ENCODE data around the gene SERPINB6. TPM values are rescaled to one million over a fixed set of nuclear protein-coding genes. Genes with fewer than 3 reads are reported as not detected.

Gene SERPINB6
- total RNA-seq, 2 experiments from 2014 or later, result 13.2 TPM; not detected in 1

DNA sequence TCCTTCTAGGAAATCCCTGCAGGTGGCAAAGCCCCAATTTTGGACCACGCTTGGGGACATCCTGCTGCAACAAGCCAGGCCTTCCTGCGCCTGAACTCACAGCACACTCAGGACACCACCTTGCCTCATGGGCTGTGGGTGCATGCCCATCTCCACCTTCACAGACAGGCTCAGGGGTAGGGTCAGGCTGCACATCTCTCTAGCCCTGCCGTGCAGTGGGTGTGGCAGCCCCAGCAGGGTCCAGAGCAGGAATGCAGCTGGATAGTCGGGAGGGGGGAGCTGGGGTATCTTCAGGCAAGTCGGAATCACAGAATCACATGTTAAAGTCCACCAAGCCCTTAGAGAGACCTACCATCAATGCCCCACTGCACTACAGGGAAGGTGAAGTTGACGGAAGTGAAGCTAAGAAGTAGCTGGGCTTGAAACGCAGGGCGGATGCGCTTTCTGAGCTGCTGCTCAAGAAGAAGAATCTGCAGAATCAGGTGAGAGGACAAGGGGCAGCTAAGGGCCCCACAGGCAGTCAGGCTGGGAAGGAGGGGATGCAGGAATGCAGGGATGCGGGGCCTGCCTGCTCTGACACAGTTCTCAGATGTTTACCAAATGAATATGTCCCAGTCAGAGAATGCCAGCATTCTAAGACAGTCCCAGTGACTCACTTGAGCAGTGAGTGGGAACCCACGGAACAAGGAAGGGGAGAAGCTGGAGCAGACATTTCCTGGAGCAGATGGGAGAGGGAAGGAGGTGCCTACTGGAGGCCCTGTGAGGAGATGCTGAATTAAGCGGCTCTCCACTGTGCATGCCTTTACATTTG lies 11.3 kb downstream of the SERPINB6 start:
- no peaks in the 10 kb centered on the region for H3K9me3 ChIP-seq (ENCODE audit: low read length)
- intact Hi-C loops (cut with micrococcal nuclease; ENCODE audit: unreplicated experiment), result no loop called here
- BruUV-seq (replicated peaks), result no TSS peak
- POLR2A ChIA-PET, result no interaction called here
- no peak for DNase-seq (ENCODE audit: low spot score)
- H4K20me1 ChIP-seq (ENCODE audit: insufficient read depth, low read length), result no peaks in the 10 kb centered on the region
- TF ChIP-seq, protein P1, sequence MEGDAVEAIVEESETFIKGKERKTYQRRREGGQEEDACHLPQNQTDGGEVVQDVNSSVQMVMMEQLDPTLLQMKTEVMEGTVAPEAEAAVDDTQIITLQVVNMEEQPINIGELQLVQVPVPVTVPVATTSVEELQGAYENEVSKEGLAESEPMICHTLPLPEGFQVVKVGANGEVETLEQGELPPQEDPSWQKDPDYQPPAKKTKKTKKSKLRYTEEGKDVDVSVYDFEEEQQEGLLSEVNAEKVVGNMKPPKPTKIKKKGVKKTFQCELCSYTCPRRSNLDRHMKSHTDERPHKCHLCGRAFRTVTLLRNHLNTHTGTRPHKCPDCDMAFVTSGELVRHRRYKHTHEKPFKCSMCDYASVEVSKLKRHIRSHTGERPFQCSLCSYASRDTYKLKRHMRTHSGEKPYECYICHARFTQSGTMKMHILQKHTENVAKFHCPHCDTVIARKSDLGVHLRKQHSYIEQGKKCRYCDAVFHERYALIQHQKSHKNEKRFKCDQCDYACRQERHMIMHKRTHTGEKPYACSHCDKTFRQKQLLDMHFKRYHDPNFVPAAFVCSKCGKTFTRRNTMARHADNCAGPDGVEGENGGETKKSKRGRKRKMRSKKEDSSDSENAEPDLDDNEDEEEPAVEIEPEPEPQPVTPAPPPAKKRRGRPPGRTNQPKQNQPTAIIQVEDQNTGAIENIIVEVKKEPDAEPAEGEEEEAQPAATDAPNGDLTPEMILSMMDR (conservative IDR thresholded peaks at IDR 0.05; ENCODE audit: low read length), result no peak
- no peak for TF ChIP-seq EZH2phosphoT487 (IDR thresholded peaks at IDR 0.05; ENCODE audit: borderline replicate concordance, low read depth, low read length)
- no peaks in the 10 kb centered on the region for H3K4me1 ChIP-seq (ENCODE audit: insufficient read depth, low read length, poor library complexity, severe bottlenecking)
- H2AFZ ChIP-seq (ENCODE audit: low read length), result no peak overlapping the region
- no peaks in the 10 kb centered on the region for H3K79me2 ChIP-seq (ENCODE audit: insufficient read depth, low read depth, low read length)
- no peak overlapping the region for H3K4me2 ChIP-seq (ENCODE audit: low read length)
- no peaks in the 10 kb centered on the region for H3K9me2 ChIP-seq (ENCODE audit: insufficient read depth, low read length)
- CTCF ChIA-PET (ENCODE audit: unreplicated experiment), result no interaction called here
- no peak overlapping the region for H3K27ac ChIP-seq (ENCODE audit: low read depth, low read length, poor library complexity, severe bottlenecking)
- H3K36me3 ChIP-seq (ENCODE audit: insufficient read depth, low read length), result no peaks in the 10 kb centered on the region
- H3K4me3 ChIP-seq (ENCODE audit: low read depth, low read length, poor library complexity, severe bottlenecking), result no peak overlapping the region

DNA sequence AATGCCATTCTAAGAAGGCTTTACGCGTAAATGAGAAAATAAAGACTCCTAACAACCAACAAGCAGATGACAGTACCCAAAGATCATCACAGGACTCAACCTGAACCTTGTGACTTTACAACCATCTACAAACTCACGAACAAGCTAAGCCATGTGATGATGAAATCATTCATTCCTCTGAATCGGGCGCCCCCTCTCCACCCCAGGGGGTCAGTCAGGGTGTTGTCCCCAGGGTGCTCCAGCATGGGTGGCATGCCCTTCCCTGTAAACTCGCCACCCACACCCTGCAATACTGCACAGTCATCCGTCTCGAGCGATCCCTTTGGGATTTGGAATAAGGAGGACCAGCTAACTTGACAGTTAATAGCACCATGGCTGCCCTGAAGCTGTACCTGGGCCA lies 12.6 kb downstream of the SERPINB6 start:
- no peak for DNase-seq (ENCODE audit: low spot score)
- Histone ChIP-seq H3K27ac (ENCODE audit: low read depth, low read length, poor library complexity, severe bottlenecking) (no peak overlapping the region), H3K79me2 (ENCODE audit: insufficient read depth, low read depth, low read length) (no peaks in the 10 kb centered on the region), H3K4me2 (ENCODE audit: low read length) (no peak overlapping the region), H3K4me3 (ENCODE audit: low read depth, low read length, poor library complexity, severe bottlenecking) (no peak overlapping the region), H4K20me1 (ENCODE audit: insufficient read depth, low read length) (no peaks in the 10 kb centered on the region), H3K9me2 (ENCODE audit: insufficient read depth, low read length) (no peaks in the 10 kb centered on the region), H3K9me3 (ENCODE audit: low read length) (no peaks in the 10 kb centered on the region), H2AFZ (ENCODE audit: low read length) (no peak overlapping the region), H3K36me3 (ENCODE audit: insufficient read depth, low read length) (no peaks in the 10 kb centered on the region), H3K4me1 (ENCODE audit: insufficient read depth, low read length, poor library complexity, severe bottlenecking) (no peaks in the 10 kb centered on the region)
- intact Hi-C loops (cut with micrococcal nuclease; ENCODE audit: unreplicated experiment), result no loop called here
- POLR2A ChIA-PET, result interaction anchor here (1.2 kb wide), 1 partner anchor 9 kb away, joined by 3 read pairs; no protein-coding TSS in a partner anchor
- TF ChIP-seq, protein P1 (conservative IDR thresholded peaks at IDR 0.05; ENCODE audit: low read length), result no peak
- no peak for TF ChIP-seq EZH2phosphoT487 (IDR thresholded peaks at IDR 0.05; ENCODE audit: borderline replicate concordance, low read depth, low read length)
- BruUV-seq (replicated peaks), result no TSS peak
- CTCF ChIA-PET (ENCODE audit: unreplicated experiment), result no interaction called here

DNA sequence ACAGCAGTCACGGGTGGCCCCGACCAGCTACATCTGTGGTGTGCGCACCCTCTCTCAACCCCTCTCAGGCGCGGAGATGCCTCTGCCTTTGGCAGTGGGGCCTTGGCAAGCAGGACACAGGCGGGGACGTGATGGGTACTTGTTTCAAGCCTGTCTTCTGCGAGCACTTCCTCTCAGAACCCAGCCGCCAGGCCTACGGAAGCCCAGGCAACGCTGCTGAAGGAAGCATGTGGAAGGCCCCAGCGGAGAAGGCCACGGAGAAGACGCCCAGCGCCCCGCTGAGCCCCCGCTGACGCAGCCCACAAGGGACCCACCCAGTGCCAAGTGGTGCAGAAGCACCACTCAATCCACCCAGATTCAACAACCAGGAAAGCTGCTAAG lies 13.0 kb downstream of the SERPINB6 start:
- intact Hi-C loops (cut with micrococcal nuclease; ENCODE audit: unreplicated experiment), result no loop called here

More for the DNA sequence above, 13.0 kb downstream of the SERPINB6 start:
- Histone ChIP-seq H3K4me3 (ENCODE audit: low read depth, low read length, poor library complexity, severe bottlenecking) (no peak overlapping the region), H3K4me1 (ENCODE audit: insufficient read depth, low read length, poor library complexity, severe bottlenecking) (no peaks in the 10 kb centered on the region), H3K4me2 (ENCODE audit: low read length) (no peak overlapping the region), H3K79me2 (ENCODE audit: insufficient read depth, low read depth, low read length) (no peaks in the 10 kb centered on the region), H4K20me1 (ENCODE audit: insufficient read depth, low read length) (no peaks in the 10 kb centered on the region), H3K9me2 (ENCODE audit: insufficient read depth, low read length) (no peaks in the 10 kb centered on the region), H3K36me3 (ENCODE audit: insufficient read depth, low read length) (no peaks in the 10 kb centered on the region), H3K27ac (ENCODE audit: low read depth, low read length, poor library complexity, severe bottlenecking) (no peak overlapping the region), H3K9me3 (ENCODE audit: low read length) (no peaks in the 10 kb centered on the region), H2AFZ (ENCODE audit: low read length) (no peak overlapping the region)
- TF ChIP-seq, protein P1 (conservative IDR thresholded peaks at IDR 0.05; ENCODE audit: low read length), result no peak
- TF ChIP-seq EZH2phosphoT487 (IDR thresholded peaks at IDR 0.05; ENCODE audit: borderline replicate concordance, low read depth, low read length), result no peak
- POLR2A ChIA-PET, result interaction anchor here (1.2 kb wide), 1 partner anchor 9 kb away, joined by 3 read pairs; no protein-coding TSS in a partner anchor
- no peak for DNase-seq (ENCODE audit: low spot score)
- BruUV-seq (replicated peaks), result no TSS peak
- CTCF ChIA-PET (ENCODE audit: unreplicated experiment), result no interaction called here

Measured in OCI-LY7 (cell line).